ENCODE measurements around the gene CYBRD1.

DNA sequence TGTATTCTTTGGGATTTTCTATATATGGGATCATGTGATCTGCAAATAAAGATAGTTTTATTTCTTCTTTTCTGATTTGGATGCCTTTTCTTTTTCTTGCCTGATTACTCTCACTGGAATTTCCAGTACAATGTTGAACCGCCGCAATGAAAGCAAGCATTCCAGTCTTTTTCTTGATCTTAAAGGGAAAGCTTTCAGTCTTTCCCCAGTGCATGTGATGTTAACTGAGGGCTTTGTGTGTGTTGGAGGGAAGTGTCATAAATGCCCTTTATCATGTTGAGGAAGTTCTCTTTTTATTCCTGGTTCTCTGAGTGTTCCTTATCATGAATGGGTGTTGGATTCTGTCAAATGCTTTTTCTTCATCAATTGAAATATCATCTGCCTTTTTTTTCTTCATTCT lies 16.9 kb upstream of the CYBRD1 start:
- TF ChIP-seq, protein P1, sequence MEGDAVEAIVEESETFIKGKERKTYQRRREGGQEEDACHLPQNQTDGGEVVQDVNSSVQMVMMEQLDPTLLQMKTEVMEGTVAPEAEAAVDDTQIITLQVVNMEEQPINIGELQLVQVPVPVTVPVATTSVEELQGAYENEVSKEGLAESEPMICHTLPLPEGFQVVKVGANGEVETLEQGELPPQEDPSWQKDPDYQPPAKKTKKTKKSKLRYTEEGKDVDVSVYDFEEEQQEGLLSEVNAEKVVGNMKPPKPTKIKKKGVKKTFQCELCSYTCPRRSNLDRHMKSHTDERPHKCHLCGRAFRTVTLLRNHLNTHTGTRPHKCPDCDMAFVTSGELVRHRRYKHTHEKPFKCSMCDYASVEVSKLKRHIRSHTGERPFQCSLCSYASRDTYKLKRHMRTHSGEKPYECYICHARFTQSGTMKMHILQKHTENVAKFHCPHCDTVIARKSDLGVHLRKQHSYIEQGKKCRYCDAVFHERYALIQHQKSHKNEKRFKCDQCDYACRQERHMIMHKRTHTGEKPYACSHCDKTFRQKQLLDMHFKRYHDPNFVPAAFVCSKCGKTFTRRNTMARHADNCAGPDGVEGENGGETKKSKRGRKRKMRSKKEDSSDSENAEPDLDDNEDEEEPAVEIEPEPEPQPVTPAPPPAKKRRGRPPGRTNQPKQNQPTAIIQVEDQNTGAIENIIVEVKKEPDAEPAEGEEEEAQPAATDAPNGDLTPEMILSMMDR (IDR thresholded peaks at IDR 0.05 in 4 of 5, conservative IDR thresholded peaks at IDR 0.05 in 1 of 5): no peak
- TF ChIP-seq POLR2A (IDR thresholded peaks at IDR 0.05): no peak

Data from gastrocnemius medialis (tissue), 4 donors.